ENCODE measurements around the gene RPS4Y1.

- no peak for TF ChIP-seq CTCF (conservative IDR thresholded peaks at IDR 0.05)
- no peak for TF ChIP-seq ZFX (IDR thresholded peaks at IDR 0.05)
Observed at GRCh38 chrY:2907356-2907755, 66.0 kb downstream of the RPS4Y1 start.
